ENCODE measurements around the gene SYDE2.

SYDE2 gene

DNA sequence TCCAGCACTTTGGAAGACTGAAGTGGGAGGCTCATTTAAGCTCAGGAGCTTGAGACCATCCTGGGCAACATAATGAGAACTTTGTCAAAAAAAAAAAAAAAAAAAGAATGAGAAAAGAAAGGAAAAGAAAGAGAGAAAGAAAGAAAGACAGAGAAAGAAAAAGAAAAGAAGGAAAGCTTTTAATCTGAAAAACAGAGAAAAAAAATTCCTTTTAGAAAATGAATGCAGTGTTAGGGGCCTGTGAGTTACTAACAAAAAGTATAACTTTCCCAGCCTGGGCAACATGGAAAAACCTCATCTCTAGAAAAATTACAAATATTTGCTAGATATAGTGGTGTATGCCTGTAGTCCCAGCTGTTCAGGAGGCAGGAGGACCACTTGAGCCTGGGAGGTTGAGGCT lies 15.9 kb upstream of the SYDE2 start:
- Histone ChIP-seq H3K27ac (ENCODE audit: insufficient read depth in 1 of 2, low read depth in 1 of 2, low read length in 2 of 2, poor library complexity in 1 of 2, severe bottlenecking in 2 of 2) (no peak overlapping the region), H3K36me3 (ENCODE audit: control insufficient read depth in 4 of 4, insufficient read depth in 4 of 4, low read length in 3 of 4) (no peaks in the 10 kb centered on the region), H3K4me3 (ENCODE audit: control insufficient read depth in 1 of 7, extremely low read depth in 1 of 7, insufficient read depth in 4 of 7, low read depth in 2 of 7, low read length in 6 of 7) (no peak overlapping the region), H3K9me3 (ENCODE audit: control extremely low read depth in 1 of 5, control insufficient read depth in 4 of 5, insufficient read depth in 2 of 5, low read depth in 1 of 5, low read length in 4 of 5) (peaks cover 0 to 1% (median 0%) of the 10 kb centered on the region in 5 experiments), H3K27me3 (replicated peaks in 2 of 5; ENCODE audit: control insufficient read depth in 4 of 5, insufficient read depth in 5 of 5, low read length in 4 of 5) (no peaks in the 10 kb centered on the region), H3K4me1 (ENCODE audit: control extremely low read depth in 1 of 4, control insufficient read depth in 4 of 4, insufficient read depth in 4 of 4, low read length in 3 of 4) (no peaks in the 10 kb centered on the region)
- CTCF ChIA-PET, result interaction anchor here (1.3 to 1.8 kb wide), 3 partner anchors 16 to 107 kb away, joined by 3 to 4 read pairs (median 3); no protein-coding TSS in a partner anchor
- POLR2A ChIA-PET, result no interaction called here
- no peak for DNase-seq

DNA sequence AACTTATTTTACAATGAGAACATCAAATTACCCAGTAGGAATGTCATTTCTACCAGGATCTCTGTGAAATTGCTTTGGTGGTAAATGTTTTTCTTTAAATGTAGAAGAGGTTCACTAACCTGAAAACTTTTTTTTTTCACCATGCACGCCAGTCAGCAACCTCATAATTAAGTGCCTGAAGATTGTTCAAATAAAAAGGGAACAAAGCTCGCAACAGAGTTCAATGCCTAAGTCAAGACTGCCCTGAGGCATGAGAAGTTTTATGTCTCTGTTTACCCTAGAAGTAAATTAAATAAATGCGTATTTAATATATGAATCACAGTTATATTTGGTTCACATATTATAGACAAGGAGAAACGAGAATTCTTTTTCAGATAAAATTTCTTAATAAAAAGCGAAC lies 13.8 kb upstream of the SYDE2 start:
- Histone ChIP-seq H3K36me3 (ENCODE audit: control insufficient read depth in 4 of 4, insufficient read depth in 4 of 4, low read length in 3 of 4) (no peaks in the 10 kb centered on the region), H3K4me1 (ENCODE audit: control extremely low read depth in 1 of 4, control insufficient read depth in 4 of 4, insufficient read depth in 4 of 4, low read length in 3 of 4) (no peaks in the 10 kb centered on the region), H3K27me3 (replicated peaks in 2 of 5; ENCODE audit: control insufficient read depth in 4 of 5, insufficient read depth in 5 of 5, low read length in 4 of 5) (no peaks in the 10 kb centered on the region), H3K9me3 (ENCODE audit: control extremely low read depth in 1 of 5, control insufficient read depth in 4 of 5, insufficient read depth in 2 of 5, low read depth in 1 of 5, low read length in 4 of 5) (peaks cover 0 to 1% (median 0%) of the 10 kb centered on the region in 5 experiments), H3K27ac (ENCODE audit: insufficient read depth in 1 of 2, low read depth in 1 of 2, low read length in 2 of 2, poor library complexity in 1 of 2, severe bottlenecking in 2 of 2) (no peak overlapping the region), H3K4me3 (ENCODE audit: control insufficient read depth in 1 of 7, extremely low read depth in 1 of 7, insufficient read depth in 4 of 7, low read depth in 2 of 7, low read length in 6 of 7) (no peak overlapping the region)
- ChIA-PET CTCF (no interaction called here), POLR2A (no interaction called here)
- no peak for DNase-seq
- WGBS (ENCODE audit: insufficient coverage), result 100% methylated on average over 2 of the region's 5 CpGs

DNA sequence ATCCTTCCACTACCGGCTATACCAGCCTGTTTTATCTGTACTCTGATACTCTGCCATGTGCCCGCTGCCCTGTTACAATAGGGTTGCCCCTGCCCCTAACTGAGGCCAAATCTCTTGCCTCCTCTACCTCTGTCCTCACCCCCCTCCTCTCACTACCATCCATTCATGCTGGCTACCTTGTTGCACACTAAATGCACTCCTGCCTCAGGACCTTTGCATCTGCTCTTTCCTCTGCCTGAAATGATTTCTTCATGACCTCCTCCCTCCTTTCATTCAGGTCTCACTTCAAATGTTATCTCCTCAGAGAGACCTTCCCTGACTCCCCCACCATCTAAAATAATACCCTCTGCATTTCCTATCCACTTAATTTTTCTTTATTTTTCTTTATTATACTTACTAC lies 7.7 kb upstream of the SYDE2 start:
- ChIA-PET CTCF (no interaction called here), POLR2A (no interaction called here)
- H3K36me3 ChIP-seq (ENCODE audit: control insufficient read depth in 4 of 4, insufficient read depth in 4 of 4, low read length in 3 of 4), result no peaks in the 10 kb centered on the region
- H3K4me3 ChIP-seq (ENCODE audit: control insufficient read depth in 1 of 7, extremely low read depth in 1 of 7, insufficient read depth in 4 of 7, low read depth in 2 of 7, low read length in 6 of 7), result no peak overlapping the region
- H3K4me1 ChIP-seq (ENCODE audit: control extremely low read depth in 1 of 4, control insufficient read depth in 4 of 4, insufficient read depth in 4 of 4, low read length in 3 of 4), result no peaks in the 10 kb centered on the region
- H3K27ac ChIP-seq (ENCODE audit: insufficient read depth in 1 of 2, low read depth in 1 of 2, low read length in 2 of 2, poor library complexity in 1 of 2, severe bottlenecking in 2 of 2), result no peak overlapping the region
- H3K27me3 ChIP-seq (replicated peaks in 2 of 5; ENCODE audit: control insufficient read depth in 4 of 5, insufficient read depth in 5 of 5, low read length in 4 of 5), result peaks cover 0 to 4% (median 0%) of the 10 kb centered on the region in 5 experiments
- no peaks in the 10 kb centered on the region for H3K9me3 ChIP-seq (ENCODE audit: control extremely low read depth in 1 of 5, control insufficient read depth in 4 of 5, insufficient read depth in 2 of 5, low read depth in 1 of 5, low read length in 4 of 5)
- DNase-seq, result no peak
- WGBS (ENCODE audit: insufficient coverage), result no CpG with 5 or more reads among the region's 2 CpGs

DNA sequence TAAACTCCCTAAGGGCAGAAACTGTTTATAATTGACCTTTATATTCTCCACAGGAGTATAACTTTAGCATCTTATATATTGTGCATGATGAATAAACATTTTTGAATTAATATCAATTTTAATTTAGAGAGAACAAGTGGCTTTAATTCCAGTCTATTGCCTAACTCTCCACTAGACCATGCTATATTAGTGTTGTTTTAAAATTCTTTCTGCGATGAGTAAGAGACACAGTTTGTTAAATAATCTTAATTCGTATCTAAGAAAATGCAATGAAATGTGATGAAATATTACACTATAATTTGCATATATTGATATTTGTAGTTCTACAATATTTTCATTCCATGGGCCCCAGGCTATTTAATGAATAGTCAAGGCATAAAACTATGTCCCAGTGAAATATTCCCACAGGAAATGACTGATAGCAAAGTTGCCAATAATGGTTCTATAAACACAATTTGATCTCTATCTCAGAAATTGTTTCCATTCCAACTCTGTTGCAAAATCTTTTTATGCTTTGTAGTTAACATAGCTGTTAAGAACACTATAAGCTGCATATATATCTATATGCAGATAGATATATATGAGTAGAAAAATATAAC lies 2.9 kb upstream of the SYDE2 start:
- ChIA-PET POLR2A (no interaction called here), CTCF (no interaction called here)
- Histone ChIP-seq H3K27ac (ENCODE audit: insufficient read depth in 1 of 2, low read depth in 1 of 2, low read length in 2 of 2, poor library complexity in 1 of 2, severe bottlenecking in 2 of 2) (no peak overlapping the region), H3K9me3 (ENCODE audit: control extremely low read depth in 1 of 5, control insufficient read depth in 4 of 5, insufficient read depth in 2 of 5, low read depth in 1 of 5, low read length in 4 of 5) (no peaks in the 10 kb centered on the region), H3K36me3 (ENCODE audit: control insufficient read depth in 4 of 4, insufficient read depth in 4 of 4, low read length in 3 of 4) (no peaks in the 10 kb centered on the region), H3K27me3 (replicated peaks in 2 of 5; ENCODE audit: control insufficient read depth in 4 of 5, insufficient read depth in 5 of 5, low read length in 4 of 5) (peaks cover 0 to 7% (median 0%) of the 10 kb centered on the region in 5 experiments), H3K4me3 (ENCODE audit: control insufficient read depth in 1 of 7, extremely low read depth in 1 of 7, insufficient read depth in 4 of 7, low read depth in 2 of 7, low read length in 6 of 7) (no peak overlapping the region), H3K4me1 (ENCODE audit: control extremely low read depth in 1 of 4, control insufficient read depth in 4 of 4, insufficient read depth in 4 of 4, low read length in 3 of 4) (peaks cover 4 to 24% (median 19%) of the 10 kb centered on the region in 4 experiments)
- DNase-seq, result no peak
- no CpG with 5 or more reads among the region's 2 CpGs for WGBS (ENCODE audit: insufficient coverage)

DNA sequence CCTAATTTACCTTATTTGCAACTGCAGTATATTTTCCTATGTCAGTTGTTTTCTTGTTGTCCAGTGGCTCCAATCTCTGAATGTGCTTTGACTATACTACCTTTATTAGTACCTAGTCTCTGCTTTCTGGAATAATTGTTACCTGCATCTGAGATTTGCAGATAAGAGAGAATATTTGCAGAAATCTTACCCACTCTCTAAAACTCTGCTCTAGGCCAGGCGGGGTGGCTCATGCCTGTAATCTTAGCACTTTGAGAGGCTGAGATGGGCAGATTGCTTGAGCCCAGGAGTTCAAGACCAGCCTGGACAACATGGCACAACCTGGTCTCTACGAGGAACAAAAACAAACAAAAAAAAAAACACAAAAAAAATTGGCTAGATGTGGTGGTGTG lies 2.0 kb upstream of the SYDE2 start:
- Histone ChIP-seq H3K4me3 (ENCODE audit: control insufficient read depth in 1 of 7, extremely low read depth in 1 of 7, insufficient read depth in 4 of 7, low read depth in 2 of 7, low read length in 6 of 7) (no peak overlapping the region), H3K27me3 (replicated peaks in 2 of 5; ENCODE audit: control insufficient read depth in 4 of 5, insufficient read depth in 5 of 5, low read length in 4 of 5) (peaks cover 0 to 7% (median 0%) of the 10 kb centered on the region in 5 experiments), H3K27ac (ENCODE audit: insufficient read depth in 1 of 2, low read depth in 1 of 2, low read length in 2 of 2, poor library complexity in 1 of 2, severe bottlenecking in 2 of 2) (no peak overlapping the region), H3K4me1 (ENCODE audit: control extremely low read depth in 1 of 4, control insufficient read depth in 4 of 4, insufficient read depth in 4 of 4, low read length in 3 of 4) (peaks cover 4 to 24% (median 19%) of the 10 kb centered on the region in 4 experiments), H3K36me3 (ENCODE audit: control insufficient read depth in 4 of 4, insufficient read depth in 4 of 4, low read length in 3 of 4) (no peaks in the 10 kb centered on the region), H3K9me3 (ENCODE audit: control extremely low read depth in 1 of 5, control insufficient read depth in 4 of 5, insufficient read depth in 2 of 5, low read depth in 1 of 5, low read length in 4 of 5) (no peaks in the 10 kb centered on the region)
- ChIA-PET CTCF (no interaction called here), POLR2A (no interaction called here)
- no CpG with 5 or more reads among the region's 2 CpGs for WGBS (ENCODE audit: insufficient coverage)
- no peak for DNase-seq

DNA sequence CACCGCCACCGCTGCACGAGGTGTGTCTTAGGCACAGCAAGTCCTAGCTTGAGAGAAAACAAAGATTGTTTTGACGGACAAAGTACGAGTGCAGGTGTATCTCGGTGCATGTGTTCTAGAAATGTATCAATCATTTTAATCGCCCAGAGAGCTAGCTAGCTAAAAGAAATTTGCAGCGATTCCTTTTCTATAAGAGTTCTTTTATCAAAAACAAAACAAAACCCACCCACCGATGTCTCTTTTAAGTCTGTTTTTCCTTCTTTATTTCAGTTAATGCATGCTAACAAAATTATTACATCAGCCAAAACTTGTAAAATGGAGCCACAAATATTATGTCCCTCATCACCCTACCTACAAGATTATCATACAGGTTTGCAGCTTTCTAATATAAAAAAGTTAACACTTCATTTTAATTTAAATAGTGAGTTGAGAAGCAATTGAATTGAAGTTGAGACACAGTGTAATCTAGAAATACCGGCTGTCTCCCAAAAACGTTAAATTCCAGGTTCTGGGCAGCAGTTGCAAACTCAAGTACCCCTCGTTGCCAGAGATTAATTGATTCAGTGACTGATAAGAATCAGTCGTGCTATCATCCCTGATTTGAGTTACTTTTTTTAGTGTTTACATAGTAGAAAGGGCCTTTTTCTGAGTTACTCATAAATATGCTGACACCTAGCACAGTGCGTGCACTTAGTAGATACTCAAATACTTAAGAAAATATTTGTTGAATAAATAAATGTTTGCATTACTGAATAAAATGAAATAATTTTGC lies 1.5 kb upstream of the SYDE2 start:
- DNase-seq, result no peak
- H3K27ac ChIP-seq (ENCODE audit: insufficient read depth in 1 of 2, low read depth in 1 of 2, low read length in 2 of 2, poor library complexity in 1 of 2, severe bottlenecking in 2 of 2), result peak overlapping the region in 1 of 2 experiments; percentile 84
- H3K27me3 ChIP-seq (replicated peaks in 2 of 5; ENCODE audit: control insufficient read depth in 4 of 5, insufficient read depth in 5 of 5, low read length in 4 of 5), result peaks cover 0 to 7% (median 0%) of the 10 kb centered on the region in 5 experiments
- peaks cover 4 to 24% (median 19%) of the 10 kb centered on the region in 4 experiments for H3K4me1 ChIP-seq (ENCODE audit: control extremely low read depth in 1 of 4, control insufficient read depth in 4 of 4, insufficient read depth in 4 of 4, low read length in 3 of 4)
- H3K36me3 ChIP-seq (ENCODE audit: control insufficient read depth in 4 of 4, insufficient read depth in 4 of 4, low read length in 3 of 4), result no peaks in the 10 kb centered on the region
- 11% methylated on average over 7 of the region's 14 CpGs for WGBS (ENCODE audit: insufficient coverage)
- no peaks in the 10 kb centered on the region for H3K9me3 ChIP-seq (ENCODE audit: control extremely low read depth in 1 of 5, control insufficient read depth in 4 of 5, insufficient read depth in 2 of 5, low read depth in 1 of 5, low read length in 4 of 5)
- CTCF ChIA-PET, result interaction anchor here (1.3 kb wide), 1 partner anchor 52 kb away, joined by 3 read pairs; no protein-coding TSS in a partner anchor
- POLR2A ChIA-PET, result interaction anchor here (0.6 kb wide), 1 partner anchor 11 kb away, joined by 3 read pairs; no protein-coding TSS in a partner anchor
- peak overlapping the region; percentile 32 to 96 (median 86) for H3K4me3 ChIP-seq (ENCODE audit: control insufficient read depth in 1 of 7, extremely low read depth in 1 of 7, insufficient read depth in 4 of 7, low read depth in 2 of 7, low read length in 6 of 7)
